Upper lobe of left lung (tissue), 6 donors: ENCODE results near the gene STK39. TPM values are rescaled to one million over a fixed set of nuclear protein-coding genes. Genes with fewer than 3 reads are reported as not detected.

Experiments used
- ATAC-seq, 2 donors: fragments of 200-7000 bp; cut with Tn5 transposase; one replicate each; pipeline ENCODE4 v1.9.1; 2022; ENCODE audit warnings: mild to moderate bottlenecking in 2 of 2, moderate library complexity in 2 of 2; ENCODE audit not compliant: low FRiP score in 2 of 2
- DNase-seq, 2 donors: peaks; one replicate each; pipeline ENCODE4 v3.0.0-alpha.2; 2019 to 2020
- H3K27ac ChIP-seq, 4 donors: fragments of 200-600 bp; sonication (generic); one replicate each; pipeline ENCODE4 v1.5.1; 2016 to 2019
- H3K27me3 ChIP-seq, 4 donors: fragments of 200-600 bp; sonication (generic); one replicate each; pipeline ENCODE4 v1.5.1; 2017 to 2019
- H3K36me3 ChIP-seq, 4 donors: fragments of 200-600 bp; sonication (generic); one replicate each; pipeline ENCODE4 v1.5.1; 2016 to 2019
- H3K4me1 ChIP-seq, 4 donors: fragments of 200-600 bp; sonication (generic); one replicate each; pipeline ENCODE4 v1.5.1; 2018 to 2019
- H3K4me3 ChIP-seq, 4 donors: fragments of 200-600 bp; sonication (generic); one replicate each; pipeline ENCODE4 v1.5.1; 2017 to 2019; ENCODE audit warnings: mild to moderate bottlenecking in 2 of 4, moderate library complexity in 1 of 4
- H3K9me3 ChIP-seq, 4 donors: fragments of 200-600 bp; sonication (generic); one replicate each; pipeline ENCODE4 v1.5.1; 2018 to 2019
- CTCF ChIP-seq, 6 experiments: fragments of 450-650 bp in 4 of 6; fragments of 200-600 bp in 2 of 6; sonication (generic) in 2 of 6; IDR thresholded peaks; one replicate each; pipeline ENCODE4 v1.5.1; 2016 to 2019; ENCODE audit warnings: antibody characterized with exemption in 6 of 6
- EP300 ChIP-seq, 4 donors: sonication (generic); formaldehyde crosslinking; IDR thresholded peaks; one replicate each; pipeline ENCODE4 v1.5.1; 2017; ENCODE audit warnings: antibody characterized with exemption in 4 of 4, control low read depth in 2 of 4
- POLR2A ChIP-seq, 4 donors: fragments of 450-650 bp; IDR thresholded peaks; one replicate each; pipeline ENCODE4 v1.5.1; 2016 to 2017; ENCODE audit warnings: antibody characterized with exemption in 4 of 4, mild to moderate bottlenecking in 2 of 4
- POLR2AphosphoS5 ChIP-seq, 2 donors: sonication (generic); formaldehyde crosslinking; IDR thresholded peaks; one replicate each; pipeline ENCODE4 v1.5.1; 2017; ENCODE audit warnings: antibody characterized with exemption in 2 of 2
- WGBS, 2 donors: methylation state at CpG; one replicate each; pipeline ENCODE4 v1.1.5; 2017 to 2018; 5-methylcytosine and 5-hydroxymethylcytosine counted together
- total RNA-seq, 6 donors: library from RNA; depleted of rRNA in 4 of 6; stranded (reverse); fragments of >200 nt in 4 of 6; gene quantifications; one replicate each; pipeline versions ENCODE4 v1.1.0 to v1.2.1, GENCODE V29; 2016 to 2021
- donor health status: DM: no; HTN: no; CAD: no; lungs with moderate emphysema.
- donor health status: DM: no; HTN: yes; CAD: no; lungs with severe emphysema.

Gene STK39
- total RNA-seq, 6 donors from 2014 or later = 7.9 to 18.8 (median 12.1) TPM

DNA sequence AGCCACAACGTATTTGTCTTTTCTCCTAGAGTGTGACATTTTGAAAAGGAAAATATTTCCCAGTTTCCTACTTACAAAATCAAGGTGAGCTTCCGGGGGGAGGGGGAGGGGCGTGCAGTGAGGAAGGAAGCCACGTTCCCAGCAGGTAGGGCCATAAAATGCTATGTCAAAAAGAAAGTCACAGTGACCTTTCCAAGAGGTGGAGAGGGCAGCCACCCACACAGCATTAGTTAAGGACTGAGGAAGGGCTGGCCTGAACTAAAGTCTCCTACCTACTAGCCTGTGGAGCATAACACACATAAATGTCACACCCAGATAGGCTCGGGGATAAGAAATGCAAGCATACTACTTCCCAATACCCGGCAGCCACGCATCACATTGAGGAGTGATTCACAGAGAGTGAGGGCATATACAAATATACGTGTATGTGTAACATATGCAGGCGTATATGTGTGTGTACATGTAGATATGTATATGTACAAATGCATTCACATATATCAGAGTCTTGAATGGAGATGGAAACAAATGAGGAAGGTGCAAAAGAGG is 191.1 kb downstream of the STK39 start:
- no peak for ATAC-seq
- Histone ChIP-seq H3K4me1 (no peaks in the 10 kb centered on the region), H3K4me3 (no peak overlapping the region), H3K27ac (no peak overlapping the region), H3K36me3 (peaks cover 0 to 6% (median 0%) of the 10 kb centered on the region in 4 donors), H3K9me3 (no peaks in the 10 kb centered on the region), H3K27me3 (no peaks in the 10 kb centered on the region)
- WGBS, 2 donors = 84 to 91% methylated on average over 9 of the region's 9 CpGs
- TF ChIP-seq POLR2AphosphoS5 (IDR thresholded peaks at IDR 0.05) (no peak), POLR2A (IDR thresholded peaks at IDR 0.05) (no peak), CTCF (IDR thresholded peaks at IDR 0.05) (no peak), EP300 (IDR thresholded peaks at IDR 0.05) (no peak)
- DNase-seq = no peak

GRCh38 chr2:168054657-168055056 is 192.7 kb downstream of the STK39 start:
- Histone ChIP-seq H3K27me3 (no peaks in the 10 kb centered on the region), H3K36me3 (peaks cover 0 to 6% (median 0%) of the 10 kb centered on the region in 4 donors), H3K9me3 (no peaks in the 10 kb centered on the region), H3K27ac (no peak overlapping the region), H3K4me1 (no peaks in the 10 kb centered on the region), H3K4me3 (no peak overlapping the region)
- DNase-seq (no peak), ATAC-seq (no peak)
- TF ChIP-seq CTCF (IDR thresholded peaks at IDR 0.05) = no peak
- TF ChIP-seq POLR2AphosphoS5 (IDR thresholded peaks at IDR 0.05) = no peak
- TF ChIP-seq EP300 (IDR thresholded peaks at IDR 0.05) = no peak
- no peak for TF ChIP-seq POLR2A (IDR thresholded peaks at IDR 0.05)
- 85 to 90% methylated on average over 5 of the region's 5 CpGs for WGBS, 2 donors

GRCh38 chr2:168053676-168054075 is 193.7 kb downstream of the STK39 start:
- ATAC-seq (no peak), DNase-seq (no peak)
- 88 to 90% methylated on average over 3 of the region's 3 CpGs for WGBS, 2 donors
- Histone ChIP-seq H3K4me1 (no peaks in the 10 kb centered on the region), H3K27ac (no peak overlapping the region), H3K4me3 (no peak overlapping the region), H3K9me3 (no peaks in the 10 kb centered on the region), H3K36me3 (peaks cover 0 to under 1% (median 0%) of the 10 kb centered on the region in 4 donors), H3K27me3 (no peaks in the 10 kb centered on the region)
- TF ChIP-seq EP300 (IDR thresholded peaks at IDR 0.05) = no peak
- TF ChIP-seq CTCF (IDR thresholded peaks at IDR 0.05) = no peak
- no peak for TF ChIP-seq POLR2A (IDR thresholded peaks at IDR 0.05)
- TF ChIP-seq POLR2AphosphoS5 (IDR thresholded peaks at IDR 0.05) = no peak

GRCh38 chr2:168052773-168053172 is 194.6 kb downstream of the STK39 start:
- Histone ChIP-seq H3K27ac (no peak overlapping the region), H3K4me1 (no peaks in the 10 kb centered on the region), H3K36me3 (no peaks in the 10 kb centered on the region), H3K4me3 (no peak overlapping the region), H3K27me3 (no peaks in the 10 kb centered on the region), H3K9me3 (no peaks in the 10 kb centered on the region)
- DNase-seq = no peak
- 93 to 96% methylated on average over 4 of the region's 4 CpGs for WGBS, 2 donors
- no peak for ATAC-seq
- TF ChIP-seq CTCF (IDR thresholded peaks at IDR 0.05) = no peak
- TF ChIP-seq POLR2AphosphoS5 (IDR thresholded peaks at IDR 0.05) = no peak
- TF ChIP-seq EP300 (IDR thresholded peaks at IDR 0.05) = no peak

DNA sequence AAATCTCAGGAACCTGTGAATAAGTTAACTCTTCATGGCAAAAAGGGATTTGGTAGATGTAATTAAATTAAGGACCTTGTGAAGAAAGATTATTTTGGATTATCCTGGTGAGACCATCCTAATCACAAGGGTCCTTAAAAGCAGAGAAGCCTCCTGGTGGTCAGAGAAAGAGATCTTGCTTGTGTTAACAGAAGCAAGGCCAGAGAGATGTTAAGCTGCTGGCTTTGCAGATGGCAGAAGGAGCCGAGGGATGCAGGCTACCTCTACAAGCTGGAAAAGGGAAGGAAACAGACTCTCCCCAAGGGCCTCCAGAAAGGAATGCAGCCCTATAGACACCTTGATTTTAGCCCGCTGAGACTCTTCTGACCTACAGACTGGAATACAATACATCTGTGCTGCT is 197.0 kb downstream of the STK39 start:
- Histone ChIP-seq H3K27ac (no peak overlapping the region), H3K36me3 (no peaks in the 10 kb centered on the region), H3K27me3 (no peaks in the 10 kb centered on the region), H3K4me1 (no peaks in the 10 kb centered on the region), H3K9me3 (no peaks in the 10 kb centered on the region), H3K4me3 (no peak overlapping the region)
- TF ChIP-seq CTCF (IDR thresholded peaks at IDR 0.05) (no peak), POLR2A (IDR thresholded peaks at IDR 0.05) (no peak), EP300 (IDR thresholded peaks at IDR 0.05) (no peak), POLR2AphosphoS5 (IDR thresholded peaks at IDR 0.05) (no peak)
- ATAC-seq = no peak
- WGBS, 2 donors = 84 to 88% methylated on average over 2 of the region's 2 CpGs
- DNase-seq = no peak
